Vagina (tissue), 2 donors: ENCODE results near the gene WAPL. TPM values are rescaled to one million over a fixed set of nuclear protein-coding genes. Genes with fewer than 3 reads are reported as not detected.

ENCODE experiments used
- DNase-seq, 2 donors: peaks; one replicate each; pipeline ENCODE4 v3.0.0-alpha.2; 2017; ENCODE audit errors: extremely low spot score in 2 of 2
- H3K27ac ChIP-seq: fragments of 200-600 bp; sonication (generic); one replicate; pipeline ENCODE4 v1.5.1; 2019
- H3K27me3 ChIP-seq: fragments of 200-600 bp; sonication (generic); one replicate; pipeline ENCODE4 v1.5.1; 2019
- H3K36me3 ChIP-seq, 2 donors: fragments of 200-600 bp; sonication (generic); one replicate each; pipeline ENCODE4 v1.5.1; 2017 to 2019
- H3K4me1 ChIP-seq: fragments of 200-600 bp; sonication (generic); one replicate; pipeline ENCODE4 v1.5.1; 2019
- H3K4me3 ChIP-seq, 2 donors: fragments of 200-600 bp; sonication (generic); 1 replicate in 1 of 2; 2 replicates in 1 of 2; pipeline ENCODE4 v1.5.1; 2016 to 2019
- H3K9me3 ChIP-seq: fragments of 200-600 bp; sonication (generic); one replicate; pipeline ENCODE4 v1.5.1; 2019
- CTCF ChIP-seq, 3 experiments: fragments of 450-650 bp in 2 of 3; fragments of 200-600 bp in 1 of 3; sonication (generic) in 1 of 3; IDR thresholded peaks; one replicate each; pipeline ENCODE4 v1.5.1; 2017 to 2019; ENCODE audit warnings: antibody characterized with exemption in 3 of 3, mild to moderate bottlenecking in 2 of 3, moderate library complexity in 2 of 3
- POLR2A ChIP-seq, 2 donors: fragments of 450-650 bp; IDR thresholded peaks; one replicate each; pipeline ENCODE4 v1.6.1; 2017; ENCODE audit warnings: antibody characterized with exemption in 2 of 2, mild to moderate bottlenecking in 2 of 2, moderate library complexity in 2 of 2
- POLR2AphosphoS5 ChIP-seq, 2 donors: sonication (generic); formaldehyde crosslinking; IDR thresholded peaks; one replicate each; pipeline ENCODE4 v1.9.0; 2017; ENCODE audit warnings: antibody characterized with exemption in 2 of 2, mild to moderate bottlenecking in 2 of 2, low read depth in 1 of 2; ENCODE audit not compliant: insufficient read depth in 1 of 2
- intact Hi-C: fragments of 100-400 bp; cut with DNase I; formaldehyde crosslinking; loops from one replicate; pipeline ENCODE4 v1.15.1; 2023
- total RNA-seq: library from RNA; depleted of rRNA; stranded (reverse); fragments of >200 nt; gene quantifications from one replicate; pipeline ENCODE4 v1.2.3, GENCODE V29; 2016

The WAPL gene
- total RNA-seq, 1 donor from 2014 or later, result 26.5 TPM

- Histone ChIP-seq H3K9me3 (no peaks in the 10 kb centered on the region), H3K27ac (no peak overlapping the region), H3K27me3 (no peaks in the 10 kb centered on the region), H3K36me3 (peaks cover 0 to 51% of the 10 kb centered on the region in 2 donors), H3K4me1 (no peaks in the 10 kb centered on the region), H3K4me3 (no peak overlapping the region)
- TF ChIP-seq POLR2AphosphoS5 (IDR thresholded peaks at IDR 0.05; ENCODE audit: insufficient read depth in 1 of 2, low read depth in 1 of 2) (no peak), CTCF (IDR thresholded peaks at IDR 0.05) (no peak), POLR2A (IDR thresholded peaks at IDR 0.05) (no peak)
- no peak for DNase-seq
- intact Hi-C loops, result no loop called here
Measured at GRCh38 chr10:86461963-86462804, 59.4 kb downstream of the WAPL start.

GRCh38 chr10:86451604-86451960, 70.0 kb downstream of the WAPL start:
- Histone ChIP-seq H3K9me3 (no peaks in the 10 kb centered on the region), H3K4me3 (no peak overlapping the region), H3K27me3 (no peaks in the 10 kb centered on the region), H3K36me3 (peaks cover 6 to 54% of the 10 kb centered on the region in 2 donors), H3K4me1 (no peaks in the 10 kb centered on the region), H3K27ac (no peak overlapping the region)
- no peak for DNase-seq
- intact Hi-C loops, result no loop called here
- no peak for TF ChIP-seq POLR2AphosphoS5 (IDR thresholded peaks at IDR 0.05; ENCODE audit: insufficient read depth in 1 of 2, low read depth in 1 of 2)
- TF ChIP-seq CTCF (IDR thresholded peaks at IDR 0.05), result no peak
- no peak for TF ChIP-seq POLR2A (IDR thresholded peaks at IDR 0.05)

GRCh38 chr10:86450806-86451603, 70.6 kb downstream of the WAPL start:
- H3K27me3 ChIP-seq, result no peaks in the 10 kb centered on the region
- DNase-seq, result no peak
- intact Hi-C loops, result no loop called here
- no peak for TF ChIP-seq POLR2A (IDR thresholded peaks at IDR 0.05)
- no peak for TF ChIP-seq POLR2AphosphoS5 (IDR thresholded peaks at IDR 0.05; ENCODE audit: insufficient read depth in 1 of 2, low read depth in 1 of 2)
- TF ChIP-seq CTCF (IDR thresholded peaks at IDR 0.05), result no peak
- H3K36me3 ChIP-seq, result peaks cover 6 to 55% of the 10 kb centered on the region in 2 donors
- H3K4me3 ChIP-seq, result no peak overlapping the region
- no peaks in the 10 kb centered on the region for H3K9me3 ChIP-seq
- no peaks in the 10 kb centered on the region for H3K4me1 ChIP-seq
- H3K27ac ChIP-seq, result no peak overlapping the region

- H3K4me3 ChIP-seq, result no peak overlapping the region
- no peaks in the 10 kb centered on the region for H3K9me3 ChIP-seq
- DNase-seq, result no peak
- peaks cover 6 to 61% of the 10 kb centered on the region in 2 donors for H3K36me3 ChIP-seq
- intact Hi-C loops, result no loop called here
- no peak overlapping the region for H3K27ac ChIP-seq
- no peaks in the 10 kb centered on the region for H3K27me3 ChIP-seq
- H3K4me1 ChIP-seq, result no peaks in the 10 kb centered on the region
- no peak for TF ChIP-seq CTCF (IDR thresholded peaks at IDR 0.05)
- TF ChIP-seq POLR2A (IDR thresholded peaks at IDR 0.05), result no peak
- TF ChIP-seq POLR2AphosphoS5 (IDR thresholded peaks at IDR 0.05; ENCODE audit: insufficient read depth in 1 of 2, low read depth in 1 of 2), result no peak
Measured at GRCh38 chr10:86449926-86450558, 71.5 kb downstream of the WAPL start.
